Posterior cingulate gyrus (tissue), 11 donors: ENCODE data around the gene C1QC.
A peak's percentile ranks its signal among the peaks of the same experiment; 100 is the strongest.
"Not testable (repeated sequence)": the region's sequence is repeated elsewhere in the genome, so short reads cannot be mapped to it uniquely, and the experiment has no call there.

Source experiments
- DNase-seq, 10 donors: peaks; one replicate each; pipeline versions ENCODE4 v3.0.0 to v3.0.0-alpha.2; 2020 to 2021; ENCODE audit warnings: mixed read lengths in 3 of 10
- intact Hi-C: fragments of 100-400 bp; cut with DNase I; formaldehyde crosslinking; loops from one replicate; pipeline ENCODE4 v1.15.1; 2023

The C1QC gene

GRCh38 chr1:22673486-22674409 is 30.3 kb downstream of the C1QC start:
- intact Hi-C loops, result loop anchor here (1.0 kb wide), 1 partner anchor 257 kb away; no protein-coding TSS in a partner anchor
- DNase-seq, result peak in 8 of 10 donors; percentile 57 to 93 (median 72)

DNA sequence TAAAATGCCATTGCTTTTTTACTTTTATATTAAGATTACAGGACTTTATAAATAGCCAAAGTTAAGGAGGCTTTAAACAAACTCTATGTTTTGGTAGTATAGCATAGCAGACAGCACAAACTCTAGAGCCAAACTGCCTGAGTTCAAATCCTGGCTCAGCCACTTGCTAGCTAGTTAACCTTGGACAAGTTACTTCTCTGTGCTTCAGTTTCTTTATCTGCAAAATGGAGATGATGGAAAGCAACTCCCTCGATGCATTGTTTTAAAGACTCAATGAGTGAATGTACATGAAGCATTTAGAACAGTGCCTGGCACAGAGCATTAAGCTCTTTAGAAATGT is 30.9 kb downstream of the C1QC start:
- intact Hi-C loops, result loop anchor here (1.0 kb wide), 1 partner anchor 256 kb away; no protein-coding TSS in a partner anchor
- DNase-seq, result no peak

GRCh38 chr1:22676151-22676550 is 32.7 kb downstream of the C1QC start:
- intact Hi-C loops, result not testable (repeated sequence)
- DNase-seq, result peak in 1 of 10 donors; percentile 74

DNA sequence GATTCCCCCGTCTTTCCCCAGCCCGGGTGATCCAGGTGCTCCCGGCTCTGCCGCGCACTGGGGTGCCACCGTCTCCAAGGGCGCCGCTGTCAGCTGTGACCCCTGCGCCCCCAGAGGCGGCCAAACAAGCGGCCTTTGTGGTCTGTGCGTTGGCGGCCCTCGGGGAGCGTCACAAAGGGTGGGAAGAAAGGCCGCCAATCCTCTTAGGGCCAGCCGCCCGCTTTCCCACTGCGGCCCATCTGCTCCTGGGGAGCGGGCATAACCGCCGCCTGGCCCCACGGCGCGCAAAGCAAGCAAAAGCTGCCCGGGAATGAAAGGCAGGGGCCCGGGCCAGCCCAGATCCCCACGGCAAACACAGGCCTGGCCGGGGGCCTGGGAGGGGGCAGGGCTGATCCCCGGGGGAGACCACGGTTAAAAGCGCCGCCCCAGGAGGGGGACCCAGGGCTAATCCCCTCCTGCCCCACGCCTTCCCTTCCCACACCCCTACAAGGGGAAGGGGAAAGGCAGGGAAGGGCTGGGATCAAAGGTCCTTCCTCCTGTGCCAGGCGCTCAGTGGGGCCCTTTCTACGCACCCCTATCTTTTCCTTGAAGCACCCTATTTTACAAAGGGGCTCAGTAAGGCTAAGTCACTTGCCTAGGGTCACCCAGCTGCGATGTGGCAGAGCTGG is 33.6 kb downstream of the C1QC start:
- intact Hi-C loops, result no loop called here
- peak in 1 of 10 donors; percentile 81 for DNase-seq

DNA sequence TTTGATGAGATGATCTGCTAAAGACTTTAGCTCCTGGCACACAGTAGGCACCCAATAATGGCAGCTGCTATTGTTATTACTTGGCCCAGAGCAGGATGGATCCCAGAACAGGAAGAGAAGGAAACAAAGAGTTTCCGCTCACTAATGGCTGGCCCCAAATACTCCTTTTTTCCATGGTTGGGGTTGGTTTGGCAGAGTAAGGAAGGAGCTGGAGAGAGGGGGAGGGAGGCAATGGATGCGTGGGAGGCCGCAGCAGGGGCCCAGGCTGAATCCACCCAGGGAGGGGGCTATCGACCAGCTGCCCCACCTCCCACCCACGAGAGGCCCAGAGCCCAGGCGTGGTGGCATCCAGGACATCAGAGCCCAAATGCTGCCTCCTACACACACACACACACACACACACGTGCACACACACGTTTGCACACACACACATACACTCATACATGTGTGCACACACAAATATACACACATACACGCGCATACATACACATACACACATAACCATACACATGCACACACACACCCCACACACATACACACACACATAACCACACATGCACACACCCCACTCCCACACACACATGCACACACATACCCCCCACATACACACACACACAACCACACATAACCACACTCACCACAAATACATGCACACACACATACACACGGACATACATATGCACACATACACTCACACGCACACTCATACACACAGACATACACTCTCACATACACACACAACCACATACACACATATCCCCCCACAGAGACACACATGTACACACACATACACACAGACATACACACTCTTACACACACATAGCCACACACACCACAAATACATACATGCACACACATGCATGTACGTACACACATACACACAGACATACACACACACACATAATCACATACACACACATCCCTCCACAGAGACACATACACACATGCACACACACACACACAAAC is 34.8 kb downstream of the C1QC start:
- intact Hi-C loops, result no loop called here
- DNase-seq, result peak in 1 of 10 donors; percentile 36

DNA sequence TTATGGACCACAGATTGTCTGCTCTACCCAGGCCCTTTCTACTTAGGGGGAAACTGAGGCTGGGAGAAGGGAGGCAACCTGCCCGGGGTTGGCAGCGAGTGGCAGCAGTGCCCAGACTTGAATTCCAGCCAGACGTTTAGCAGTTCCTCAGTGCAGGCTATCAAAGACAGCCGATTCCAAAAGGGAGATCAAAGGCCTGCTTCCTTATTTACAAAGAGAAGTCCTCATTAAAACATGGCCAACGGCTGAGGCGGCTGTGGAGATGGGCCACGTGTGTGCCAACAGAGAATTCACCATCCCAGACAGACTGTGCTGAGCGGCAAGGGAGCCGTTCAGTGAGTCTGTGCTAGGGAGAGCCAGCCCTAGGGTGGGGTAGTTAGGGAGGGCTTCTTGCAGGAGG is 37.3 kb downstream of the C1QC start:
- DNase-seq, result no peak
- intact Hi-C loops, result no loop called here

DNA sequence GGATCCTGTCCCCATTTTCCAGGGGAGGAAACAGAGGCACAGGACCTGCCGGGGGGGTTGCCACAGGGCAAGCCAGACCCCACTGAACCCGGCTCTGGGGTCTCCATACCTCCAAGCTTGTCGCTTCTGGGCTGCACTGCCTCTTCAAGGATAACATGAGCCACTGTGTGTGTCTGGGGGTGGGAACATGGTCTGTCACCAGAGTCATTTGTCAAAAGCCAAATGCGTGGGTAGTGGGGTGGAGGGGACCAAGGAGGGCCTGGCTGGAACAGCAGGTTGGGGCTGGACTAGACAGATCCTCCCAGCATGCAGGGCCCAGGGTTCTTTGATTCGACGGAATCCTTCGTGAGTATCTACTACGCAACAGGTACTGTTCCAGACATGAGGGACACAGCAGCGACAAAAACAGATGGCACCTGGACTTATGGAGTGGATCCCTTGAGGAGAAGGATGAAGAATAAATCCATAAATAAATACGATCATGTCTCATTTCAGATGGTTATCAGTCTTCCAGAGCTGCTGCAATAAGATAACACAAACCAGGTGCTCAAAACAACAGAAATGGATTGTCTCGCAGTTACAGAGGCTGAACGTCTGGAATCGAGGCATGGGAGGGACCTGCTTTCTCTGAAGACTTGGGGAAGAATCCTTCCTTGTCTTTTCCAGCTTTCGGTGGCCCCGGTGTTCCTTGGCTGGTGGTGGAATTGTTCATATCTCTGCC is 38.3 kb downstream of the C1QC start:
- no peak for DNase-seq

GRCh38 chr1:22683547-22683946 is 40.1 kb downstream of the C1QC start:
- DNase-seq, result no peak
- intact Hi-C loops, result no loop called here

More for the DNA sequence above, 38.3 kb downstream of the C1QC start:
- intact Hi-C loops, result no loop called here

- intact Hi-C loops, result no loop called here
Observed at GRCh38 chr1:22685591-22686059, 42.2 kb downstream of the C1QC start.

DNA sequence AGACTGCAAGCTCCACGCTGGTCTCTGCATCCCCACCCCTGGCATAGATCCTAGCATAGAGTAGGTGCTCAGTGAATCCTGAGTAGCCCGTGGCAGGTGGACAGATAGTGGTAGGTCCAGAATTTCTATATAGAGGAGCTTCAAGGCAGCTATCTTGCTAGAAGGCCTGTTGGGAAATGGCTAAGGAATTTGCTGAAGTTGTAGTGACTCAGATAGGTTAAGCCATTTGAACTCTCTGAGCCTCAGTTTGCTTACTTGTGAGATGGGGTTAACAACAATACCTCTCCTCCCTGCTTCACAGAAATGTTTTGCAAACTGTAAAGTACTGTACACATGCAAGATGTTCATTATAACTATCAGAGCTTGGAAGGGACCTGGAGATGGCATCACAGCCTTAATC is 43.8 kb downstream of the C1QC start:
- DNase-seq, result no peak
- intact Hi-C loops, result no loop called here

More at GRCh38 chr1:22685591-22686059, 42.2 kb downstream of the C1QC start:
- peak in 1 of 10 donors; percentile 71 for DNase-seq

DNA sequence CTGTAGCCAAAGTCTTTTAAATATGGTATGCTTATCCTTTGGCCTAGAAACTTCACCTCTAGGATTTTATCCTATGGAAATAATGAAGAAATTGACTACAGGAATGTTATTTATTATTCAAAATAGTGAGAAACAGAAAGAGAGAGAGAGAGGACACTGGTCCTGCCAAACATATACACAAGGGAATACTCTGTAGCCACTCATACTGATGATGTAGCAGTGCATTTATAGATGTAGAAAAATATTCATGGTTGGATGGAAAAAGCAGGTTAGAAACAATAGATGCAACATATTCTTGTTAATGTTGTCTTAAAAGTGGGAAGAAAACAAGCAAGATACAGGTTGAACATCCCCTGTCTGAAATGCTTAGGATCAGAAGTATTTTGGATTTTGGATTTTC is 45.0 kb downstream of the C1QC start:
- intact Hi-C loops, result no loop called here
- no peak for DNase-seq

- intact Hi-C loops, result no loop called here
- DNase-seq, result no peak
Observed at GRCh38 chr1:22689505-22689904, 46.1 kb downstream of the C1QC start.

- intact Hi-C loops, result no loop called here
Observed at GRCh38 chr1:22691031-22691753, 47.8 kb downstream of the C1QC start.

GRCh38 chr1:22694172-22694571 is 50.7 kb downstream of the C1QC start:
- intact Hi-C loops, result no loop called here

More at GRCh38 chr1:22691031-22691753, 47.8 kb downstream of the C1QC start:
- DNase-seq, result no peak

GRCh38 chr1:22696610-22697009 is 53.2 kb downstream of the C1QC start:
- intact Hi-C loops, result no loop called here
- peak in 1 of 10 donors; percentile 1 for DNase-seq

More at GRCh38 chr1:22694172-22694571, 50.7 kb downstream of the C1QC start:
- DNase-seq, result peak in 1 of 10 donors; percentile 51
